HepG2 (cell line): ENCODE results near the gene MRPL28. TPM values are rescaled to one million over a fixed set of nuclear protein-coding genes. Genes with fewer than 3 reads are reported as not detected.

Experiments
- ADNP ChIP-seq: sonication (generic); formaldehyde crosslinking; IDR thresholded peaks from 2 replicates; pipeline ENCODE4 v1.4.0; 2020; ENCODE audit warnings: missing genetic modification reagents
- ARNT2 ChIP-seq: sonication (generic); formaldehyde crosslinking; IDR thresholded peaks from 2 replicates; pipeline ENCODE4 v1.8.0; 2022; ENCODE audit warnings: mild to moderate bottlenecking, low read depth, missing genetic modification reagents, moderate library complexity
- CHD2 ChIP-seq: IDR thresholded peaks from 2 replicates; pipeline ENCODE4 v1.6.1; 2011; ENCODE audit warnings: low read depth, low read length, improper control_type of control experiment
- IKZF1 ChIP-seq: fragments of 450-650 bp; IDR thresholded peaks from 2 replicates; pipeline ENCODE4 v1.7.1; 2016
- IKZF4 ChIP-seq: sonication (generic); formaldehyde crosslinking; IDR thresholded peaks from 2 replicates; pipeline ENCODE4 v1.5.1; 2020; ENCODE audit warnings: borderline replicate concordance, mild to moderate bottlenecking, low read depth, missing genetic modification reagents; ENCODE audit errors: not compliant biosample characterization
- KLF11 ChIP-seq: IDR thresholded peaks from 2 replicates; pipeline ENCODE4 v1.6.1; 2016; ENCODE audit warnings: missing compliant biosample characterization
- MXI1 ChIP-seq: IDR thresholded peaks from 3 replicates; pipeline ENCODE4 v1.6.1; 2012; ENCODE audit warnings: low read depth, low read length, inconsistent platforms, borderline replicate concordance
- NFKB2 ChIP-seq: sonication (generic); formaldehyde crosslinking; IDR thresholded peaks from 2 replicates; pipeline ENCODE4 v1.4.0; 2020; ENCODE audit warnings: missing genetic modification reagents, borderline replicate concordance
- RXRA ChIP-seq: sonication (generic); formaldehyde crosslinking; IDR thresholded peaks from 2 replicates; pipeline ENCODE4 v1.5.1; 2020; ENCODE audit warnings: missing genetic modification reagents
- SIN3A ChIP-seq: IDR thresholded peaks from 2 replicates; pipeline ENCODE4 v1.6.1; 2011; ENCODE audit warnings: low read depth, mild to moderate bottlenecking, control low read depth, low read length, borderline replicate concordance
- TBX2 ChIP-seq: sonication (generic); formaldehyde crosslinking; IDR thresholded peaks from 2 replicates; pipeline ENCODE4 v1.5.0; 2020; ENCODE audit warnings: missing genetic modification reagents, mild to moderate bottlenecking, borderline replicate concordance
- YEATS4 ChIP-seq: sonication (generic); formaldehyde crosslinking; IDR thresholded peaks from 2 replicates; pipeline ENCODE4 v1.4.0; 2020; ENCODE audit warnings: missing genetic modification reagents, borderline replicate concordance
- ZBTB42 ChIP-seq: sonication (generic); formaldehyde crosslinking; IDR thresholded peaks from 2 replicates; pipeline ENCODE4 v1.5.0; 2020; ENCODE audit warnings: mild to moderate bottlenecking, missing genetic modification reagents
- ZNF3 ChIP-seq: IDR thresholded peaks from 2 replicates; pipeline ENCODE4 v1.7.0; 2017; ENCODE audit warnings: inconsistent platforms
- ZNF652 ChIP-seq: IDR thresholded peaks from 2 replicates; pipeline ENCODE4 v1.6.1; 2016; ENCODE audit warnings: low read depth, borderline replicate concordance
- ZNF83 ChIP-seq: sonication (generic); formaldehyde crosslinking; IDR thresholded peaks from 2 replicates; pipeline ENCODE4 v1.4.0; 2020; ENCODE audit warnings: missing genetic modification reagents, mild to moderate bottlenecking, borderline replicate concordance
- polyA plus RNA-seq, 8 experiments: library from polyadenylated mRNA; depleted of rRNA in 3 of 8; stranded (reverse) in 7 of 8; unstranded in 1 of 8; fragments of >200 nt; fragmentation: Illumina TruSeq in 4 of 8; extraction: Trizol in 4 of 8; gene quantifications; 2 replicates each; pipeline versions ENCODE4 v1.2.1 to v1.2.3, GENCODE V29; 2011 to 2016; ENCODE audit warnings: low read depth in 4 of 8, missing spikeins in 1 of 8, mixed read lengths in 1 of 8; ENCODE audit not compliant: insufficient read depth in 1 of 8
- total RNA-seq, 5 experiments: library from RNA; depleted of rRNA; stranded (reverse); fragments of >200 nt; fragmentation: Illumina TruSeq; extraction: Trizol; gene quantifications; 2 replicates each; pipeline ENCODE4 v1.2.3, GENCODE V29; 2016; ENCODE audit warnings: low read depth in 1 of 5
- TF ChIP-seq, protein P1 (sequence below): sonication (generic); formaldehyde crosslinking; IDR thresholded peaks from 2 replicates; pipeline ENCODE4 v1.4.0; 2020; ENCODE audit warnings: missing genetic modification reagents
- TF ChIP-seq, protein P2 (sequence below): sonication (generic); formaldehyde crosslinking; IDR thresholded peaks from 2 replicates; pipeline ENCODE4 v1.4.0; 2020; ENCODE audit warnings: mild to moderate bottlenecking, missing genetic modification reagents
- TF ChIP-seq, protein P3 (sequence below): IDR thresholded peaks from 2 replicates; pipeline ENCODE4 v1.6.1; 2016; ENCODE audit warnings: missing genetic modification reagents, missing compliant biosample characterization
- TF ChIP-seq, protein P4 (sequence below): sonication (generic); formaldehyde crosslinking; IDR thresholded peaks from 2 replicates; pipeline ENCODE4 v1.5.0; 2020; ENCODE audit warnings: missing genetic modification reagents, mild to moderate bottlenecking, borderline replicate concordance

MRPL28 gene
- total and polyA plus RNA-seq, 2 of the 13 experiments (the other 11 are each of a cell fraction or from before 2014, with no cell fraction given), result 114 to 135 TPM

DNA sequence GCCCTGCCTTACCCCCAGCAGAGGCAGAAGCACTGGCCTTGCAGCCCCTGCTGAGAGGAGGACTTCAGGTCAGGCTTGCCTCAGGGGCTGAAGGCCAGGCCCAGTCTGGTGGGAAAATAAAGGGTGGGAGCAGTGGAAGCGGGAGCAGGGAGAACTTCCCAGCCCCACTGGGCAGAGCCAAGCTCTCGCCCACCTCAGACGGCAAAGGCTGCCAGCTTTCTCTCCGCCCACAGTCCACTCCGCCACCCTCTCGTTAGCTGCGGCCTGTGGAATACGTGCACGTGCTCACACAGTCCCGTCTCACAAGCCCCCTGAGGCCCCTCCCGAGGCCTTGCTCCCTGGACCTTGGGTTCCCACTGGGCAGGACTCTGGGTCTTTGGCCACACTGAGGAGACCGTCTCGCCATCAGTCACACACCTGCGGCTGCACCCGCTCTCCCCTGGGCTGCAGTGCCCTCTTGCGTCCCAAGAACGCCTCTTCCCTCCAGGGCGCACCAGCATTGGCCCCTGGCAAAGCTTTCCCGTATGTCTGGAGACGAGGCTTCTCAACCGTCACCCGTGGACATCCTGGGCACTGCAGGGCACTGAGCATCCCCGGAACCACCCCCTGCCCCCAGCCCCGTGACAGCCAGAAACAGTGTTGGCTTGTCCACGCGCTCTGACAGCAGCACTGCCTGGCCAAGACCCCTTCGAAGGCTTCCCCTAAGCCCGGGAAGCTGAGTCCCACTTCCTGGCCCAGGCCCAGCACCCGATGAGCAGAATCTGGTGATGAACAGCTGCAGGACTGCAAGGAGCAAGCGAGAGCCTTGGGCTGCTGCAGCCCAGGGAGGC is 8.3 kb downstream of the MRPL28 start (continued):
- TF ChIP-seq IKZF4 (CRISPR knock-in tag), result peak; percentile 66
- no peak for TF ChIP-seq ZNF83 (CRISPR knock-in tag)
- no peak for TF ChIP-seq ZNF652 (CRISPR knock-in tag)
- TF ChIP-seq CHD2, result 0 out of 2 replicates have a peak, but pooled peaks have one; percentile 9
- TF ChIP-seq, protein P1, sequence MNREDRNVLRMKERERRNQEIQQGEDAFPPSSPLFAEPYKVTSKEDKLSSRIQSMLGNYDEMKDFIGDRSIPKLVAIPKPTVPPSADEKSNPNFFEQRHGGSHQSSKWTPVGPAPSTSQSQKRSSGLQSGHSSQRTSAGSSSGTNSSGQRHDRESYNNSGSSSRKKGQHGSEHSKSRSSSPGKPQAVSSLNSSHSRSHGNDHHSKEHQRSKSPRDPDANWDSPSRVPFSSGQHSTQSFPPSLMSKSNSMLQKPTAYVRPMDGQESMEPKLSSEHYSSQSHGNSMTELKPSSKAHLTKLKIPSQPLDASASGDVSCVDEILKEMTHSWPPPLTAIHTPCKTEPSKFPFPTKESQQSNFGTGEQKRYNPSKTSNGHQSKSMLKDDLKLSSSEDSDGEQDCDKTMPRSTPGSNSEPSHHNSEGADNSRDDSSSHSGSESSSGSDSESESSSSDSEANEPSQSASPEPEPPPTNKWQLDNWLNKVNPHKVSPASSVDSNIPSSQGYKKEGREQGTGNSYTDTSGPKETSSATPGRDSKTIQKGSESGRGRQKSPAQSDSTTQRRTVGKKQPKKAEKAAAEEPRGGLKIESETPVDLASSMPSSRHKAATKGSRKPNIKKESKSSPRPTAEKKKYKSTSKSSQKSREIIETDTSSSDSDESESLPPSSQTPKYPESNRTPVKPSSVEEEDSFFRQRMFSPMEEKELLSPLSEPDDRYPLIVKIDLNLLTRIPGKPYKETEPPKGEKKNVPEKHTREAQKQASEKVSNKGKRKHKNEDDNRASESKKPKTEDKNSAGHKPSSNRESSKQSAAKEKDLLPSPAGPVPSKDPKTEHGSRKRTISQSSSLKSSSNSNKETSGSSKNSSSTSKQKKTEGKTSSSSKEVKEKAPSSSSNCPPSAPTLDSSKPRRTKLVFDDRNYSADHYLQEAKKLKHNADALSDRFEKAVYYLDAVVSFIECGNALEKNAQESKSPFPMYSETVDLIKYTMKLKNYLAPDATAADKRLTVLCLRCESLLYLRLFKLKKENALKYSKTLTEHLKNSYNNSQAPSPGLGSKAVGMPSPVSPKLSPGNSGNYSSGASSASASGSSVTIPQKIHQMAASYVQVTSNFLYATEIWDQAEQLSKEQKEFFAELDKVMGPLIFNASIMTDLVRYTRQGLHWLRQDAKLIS (CRISPR knock-in tag), result no peak
- peak; percentile 70 for TF ChIP-seq KLF11 (CRISPR knock-in tag)
- TF ChIP-seq MXI1, result peak; percentile 46; the same call in 1 of the 3 replicates
- TF ChIP-seq RXRA (CRISPR knock-in tag), result peak; percentile 80
- TF ChIP-seq NFKB2 (CRISPR knock-in tag), result peak; percentile 79; the same call in 1 of the 2 replicates
- TF ChIP-seq ZNF3 (CRISPR knock-in tag), result no peak
- TF ChIP-seq, protein P2, sequence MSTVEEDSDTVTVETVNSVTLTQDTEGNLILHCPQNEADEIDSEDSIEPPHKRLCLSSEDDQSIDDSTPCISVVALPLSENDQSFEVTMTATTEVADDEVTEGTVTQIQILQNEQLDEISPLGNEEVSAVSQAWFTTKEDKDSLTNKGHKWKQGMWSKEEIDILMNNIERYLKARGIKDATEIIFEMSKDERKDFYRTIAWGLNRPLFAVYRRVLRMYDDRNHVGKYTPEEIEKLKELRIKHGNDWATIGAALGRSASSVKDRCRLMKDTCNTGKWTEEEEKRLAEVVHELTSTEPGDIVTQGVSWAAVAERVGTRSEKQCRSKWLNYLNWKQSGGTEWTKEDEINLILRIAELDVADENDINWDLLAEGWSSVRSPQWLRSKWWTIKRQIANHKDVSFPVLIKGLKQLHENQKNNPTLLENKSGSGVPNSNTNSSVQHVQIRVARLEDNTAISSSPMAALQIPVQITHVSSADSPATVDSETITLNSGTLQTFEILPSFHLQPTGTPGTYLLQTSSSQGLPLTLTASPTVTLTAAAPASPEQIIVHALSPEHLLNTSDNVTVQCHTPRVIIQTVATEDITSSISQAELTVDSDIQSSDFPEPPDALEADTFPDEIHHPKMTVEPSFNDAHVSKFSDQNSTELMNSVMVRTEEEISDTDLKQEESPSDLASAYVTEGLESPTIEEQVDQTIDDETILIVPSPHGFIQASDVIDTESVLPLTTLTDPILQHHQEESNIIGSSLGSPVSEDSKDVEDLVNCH (CRISPR knock-in tag), result 0 out of 2 replicates have a peak, but pooled peaks have one; percentile 25
- TF ChIP-seq ADNP (CRISPR knock-in tag), result no peak
- TF ChIP-seq ARNT2 (CRISPR knock-in tag), result peak; percentile 60; the same call in 1 of the 2 replicates
- peak; percentile 87 for TF ChIP-seq TBX2
- no peak for TF ChIP-seq SIN3A
- TF ChIP-seq, protein P3, sequence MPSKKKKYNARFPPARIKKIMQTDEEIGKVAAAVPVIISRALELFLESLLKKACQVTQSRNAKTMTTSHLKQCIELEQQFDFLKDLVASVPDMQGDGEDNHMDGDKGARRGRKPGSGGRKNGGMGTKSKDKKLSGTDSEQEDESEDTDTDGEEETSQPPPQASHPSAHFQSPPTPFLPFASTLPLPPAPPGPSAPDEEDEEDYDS (CRISPR knock-in tag), result 0 out of 2 replicates have a peak, but pooled peaks have one; percentile 45
- TF ChIP-seq IKZF1, result no peak
- TF ChIP-seq YEATS4, result peak; percentile 81; the same call in 1 of the 2 replicates
- TF ChIP-seq, protein P4, sequence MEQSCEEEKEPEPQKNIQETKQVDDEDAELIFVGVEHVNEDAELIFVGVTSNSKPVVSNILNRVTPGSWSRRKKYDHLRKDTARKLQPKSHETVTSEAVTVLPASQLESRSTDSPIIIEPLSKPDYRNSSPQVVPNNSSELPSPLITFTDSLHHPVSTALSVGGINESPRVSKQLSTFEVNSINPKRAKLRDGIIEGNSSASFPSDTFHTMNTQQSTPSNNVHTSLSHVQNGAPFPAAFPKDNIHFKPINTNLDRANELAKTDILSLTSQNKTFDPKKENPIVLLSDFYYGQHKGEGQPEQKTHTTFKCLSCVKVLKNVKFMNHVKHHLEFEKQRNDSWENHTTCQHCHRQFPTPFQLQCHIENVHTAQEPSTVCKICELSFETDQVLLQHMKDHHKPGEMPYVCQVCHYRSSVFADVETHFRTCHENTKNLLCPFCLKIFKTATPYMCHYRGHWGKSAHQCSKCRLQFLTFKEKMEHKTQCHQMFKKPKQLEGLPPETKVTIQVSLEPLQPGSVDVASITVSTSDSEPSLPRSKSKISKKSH, result peak; percentile 79; the same call in 1 of the 2 replicates
- no peak for TF ChIP-seq ZBTB42
